Esophagus squamous epithelium (tissue), 5 donors: ENCODE data around the gene RBM22. TPM values are rescaled to one million over a fixed set of nuclear protein-coding genes. Genes with fewer than 3 reads are reported as not detected.

Experiments used
- DNase-seq: peaks from one replicate; lab custom pipeline; 2025; lab: John Stamatoyannopoulos, UW
- H3K27ac ChIP-seq, 4 donors: fragments of 200-600 bp; sonication (generic); one replicate each; pipeline ENCODE4 v1.5.1; 2016 to 2019; ENCODE audit warnings: mild to moderate bottlenecking in 1 of 4
- H3K27me3 ChIP-seq, 4 donors: fragments of 200-600 bp; sonication (generic); 1 replicate in 3 of 4; 2 replicates in 1 of 4; pipeline versions ENCODE4 v1.5.1 to v1.6.0; 2017 to 2021; ENCODE audit warnings: antibody characterized with exemption in 1 of 4
- H3K36me3 ChIP-seq, 3 donors: fragments of 200-600 bp; sonication (generic); one replicate each; pipeline ENCODE4 v1.5.1; 2016 to 2019
- H3K4me1 ChIP-seq, 3 donors: fragments of 200-600 bp; sonication (generic); one replicate each; pipeline ENCODE4 v1.5.1; 2017 to 2019
- H3K4me3 ChIP-seq, 4 donors: fragments of 200-600 bp; sonication (generic); 1 replicate in 3 of 4; 2 replicates in 1 of 4; pipeline ENCODE4 v1.5.1; 2016 to 2019; ENCODE audit warnings: mild to moderate bottlenecking in 2 of 4, moderate library complexity in 1 of 4
- H3K9me3 ChIP-seq, 3 donors: fragments of 200-600 bp; sonication (generic); one replicate each; pipeline ENCODE4 v1.5.1; 2016 to 2019
- CTCF ChIP-seq, 6 experiments: fragments of 450-650 bp in 4 of 6; fragments of 200-600 bp in 2 of 6; sonication (generic) in 2 of 6; IDR thresholded peaks; one replicate each; pipeline ENCODE4 v1.5.1; 2016 to 2019; ENCODE audit warnings: antibody characterized with exemption in 6 of 6, mild to moderate bottlenecking in 4 of 6, moderate library complexity in 4 of 6
- POLR2A ChIP-seq, 4 donors: fragments of 450-650 bp; IDR thresholded peaks; one replicate each; pipeline ENCODE4 v1.6.1; 2017; ENCODE audit warnings: antibody characterized with exemption in 4 of 4, mild to moderate bottlenecking in 4 of 4, moderate library complexity in 3 of 4
- WGBS, 2 donors: methylation state at CpG; one replicate each; pipeline ENCODE4 v1.1.5; 2018; 5-methylcytosine and 5-hydroxymethylcytosine counted together
- intact Hi-C: fragments of 100-400 bp; cut with DNase I; formaldehyde crosslinking; loops from one replicate; pipeline ENCODE4 v1.15.0; 2022
- total RNA-seq, 4 donors: library from RNA; depleted of rRNA; stranded (reverse); fragments of >200 nt; gene quantifications; one replicate each; pipeline ENCODE4 v1.1.0, GENCODE V29; 2016
- donor health status: DM: yes; HTN: yes; CAD: no.

RBM22 gene
- total RNA-seq, 4 donors from 2014 or later = 22.8 to 38.4 (median 28.8) TPM

GRCh38 chr5:150670275-150670947, 30.5 kb downstream of the RBM22 start:
- Histone ChIP-seq H3K27ac (no peak overlapping the region), H3K36me3 (no peaks in the 10 kb centered on the region), H3K9me3 (no peaks in the 10 kb centered on the region), H3K27me3 (peaks cover 0 to 13% (median 0%) of the 10 kb centered on the region in 4 donors), H3K4me1 (peaks cover 7 to 37% (median 30%) of the 10 kb centered on the region in 3 donors), H3K4me3 (no peak overlapping the region)
- WGBS, 2 donors = 77 to 78% methylated on average over 8 to 11 of the region's 14 CpGs
- intact Hi-C loops = no loop called here
- TF ChIP-seq POLR2A (IDR thresholded peaks at IDR 0.05) (no peak), CTCF (IDR thresholded peaks at IDR 0.05) (no peak)
- DNase-seq = no peak

GRCh38 chr5:150665044-150665443, 35.8 kb downstream of the RBM22 start:
- Histone ChIP-seq H3K27ac (no peak overlapping the region), H3K4me3 (no peak overlapping the region), H3K36me3 (no peaks in the 10 kb centered on the region), H3K4me1 (peaks cover 0 to 3% (median 0%) of the 10 kb centered on the region in 3 donors), H3K9me3 (no peaks in the 10 kb centered on the region), H3K27me3 (no peaks in the 10 kb centered on the region)
- no peak for DNase-seq
- WGBS, 2 donors = 50 to 69% methylated on average over 11 to 12 of the region's 12 CpGs
- no peak for TF ChIP-seq CTCF (IDR thresholded peaks at IDR 0.05)
- TF ChIP-seq POLR2A (IDR thresholded peaks at IDR 0.05) = no peak
- intact Hi-C loops = no loop called here

GRCh38 chr5:150663936-150664335, 36.9 kb downstream of the RBM22 start:
- Histone ChIP-seq H3K9me3 (no peaks in the 10 kb centered on the region), H3K27ac (no peak overlapping the region), H3K4me1 (peaks cover 0 to 3% (median 0%) of the 10 kb centered on the region in 3 donors), H3K27me3 (no peaks in the 10 kb centered on the region), H3K36me3 (no peaks in the 10 kb centered on the region), H3K4me3 (no peak overlapping the region)
- DNase-seq = no peak
- WGBS, 2 donors = 63 to 78% methylated on average over 3 of the region's 3 CpGs
- TF ChIP-seq POLR2A (IDR thresholded peaks at IDR 0.05) = no peak
- no peak for TF ChIP-seq CTCF (IDR thresholded peaks at IDR 0.05)
- intact Hi-C loops = no loop called here

- Histone ChIP-seq H3K4me1 (peaks cover 0 to 7% (median 0%) of the 10 kb centered on the region in 3 donors), H3K36me3 (no peaks in the 10 kb centered on the region), H3K27me3 (no peaks in the 10 kb centered on the region), H3K4me3 (no peak overlapping the region), H3K9me3 (no peaks in the 10 kb centered on the region), H3K27ac (no peak overlapping the region)
- intact Hi-C loops = no loop called here
- no peak for DNase-seq
- TF ChIP-seq CTCF (IDR thresholded peaks at IDR 0.05) = no peak
- TF ChIP-seq POLR2A (IDR thresholded peaks at IDR 0.05) = no peak
- WGBS, 2 donors = 84 to 100% methylated on average over 2 to 4 of the region's 4 CpGs
Measured at GRCh38 chr5:150662731-150663516, 37.9 kb downstream of the RBM22 start.
